HCT116 (cell line): ENCODE results near the gene SLC10A4.

ENCODE experiments used
- CBX3 ChIP-seq: IDR thresholded peaks from 2 replicates; pipeline ENCODE4 v1.6.1; 2012; ENCODE audit warnings: low read depth
- EGR1 ChIP-seq: IDR thresholded peaks from 2 replicates; pipeline ENCODE4 v1.6.1; 2012; ENCODE audit warnings: low read depth
- EZH2 ChIP-seq: fragments of 200-600 bp; sonication (generic); IDR thresholded peaks from 2 replicates; pipeline ENCODE4 v1.6.1; 2017; ENCODE audit warnings: antibody characterized with exemption, mixed run types
- EZH2phosphoT487 ChIP-seq: fragments of 200-600 bp; IDR thresholded peaks from 2 replicates; pipeline ENCODE4 v1.6.1; 2018; ENCODE audit warnings: antibody characterized with exemption, borderline replicate concordance
- POLR2A ChIP-seq: IDR thresholded peaks from 2 replicates; pipeline ENCODE4 v1.7.0; 2011; ENCODE audit warnings: borderline replicate concordance; ENCODE audit not compliant: insufficient read depth, insufficient read length; ENCODE audit errors: extremely low read depth
- POLR2AphosphoS5 ChIP-seq: IDR thresholded peaks from 2 replicates; pipeline ENCODE4 v1.6.1; 2011; ENCODE audit warnings: mild to moderate bottlenecking, low read depth, low read length, moderate library complexity
- RAD21 ChIP-seq: IDR thresholded peaks from 2 replicates; pipeline ENCODE4 v1.6.1; 2012; ENCODE audit warnings: low read depth, mild to moderate bottlenecking
- SP1 ChIP-seq: IDR thresholded peaks from 2 replicates; pipeline ENCODE4 v1.6.1; 2012; ENCODE audit warnings: low read depth
- YY1 ChIP-seq: IDR thresholded peaks from 2 replicates; pipeline ENCODE4 v1.6.1; 2011; ENCODE audit warnings: low read length, low read depth, moderate library complexity, mild to moderate bottlenecking; ENCODE audit not compliant: insufficient replicate concordance; ENCODE audit errors: extremely low read depth
- ZNF274 ChIP-seq: fragments of 200-500 bp; sonication (Bioruptor generic); IDR thresholded peaks from 2 replicates; pipeline ENCODE4 v1.6.1; 2014; ENCODE audit warnings: mild to moderate bottlenecking, low read depth, low read length, inconsistent platforms
- TF ChIP-seq, protein P1 (sequence below), 3 experiments: fragments of 200-600 bp in 1 of 3; sonication (generic) in 1 of 3; IDR thresholded peaks in 2 of 3; conservative IDR thresholded peaks in 1 of 3; 2 replicates each; pipeline ENCODE4 v1.5.1; 2012 to 2017; ENCODE audit warnings: low read depth in 2 of 3, low read length in 2 of 3, antibody characterized with exemption in 1 of 3, borderline replicate concordance in 1 of 3, control low read depth in 1 of 3, mild to moderate bottlenecking in 1 of 3, mixed read lengths in 1 of 3, mixed run types in 1 of 3, moderate library complexity in 1 of 3; ENCODE audit not compliant: insufficient read depth in 1 of 3
- TF ChIP-seq, protein P2 (sequence below): IDR thresholded peaks from 2 replicates; pipeline ENCODE4 v1.6.1; 2011; ENCODE audit warnings: mild to moderate bottlenecking, low read length, moderate library complexity; ENCODE audit not compliant: insufficient replicate concordance; ENCODE audit errors: extremely low read depth
- TF ChIP-seq, protein P3 (sequence below): IDR thresholded peaks from 2 replicates; pipeline ENCODE4 v1.6.1; 2012
- TF ChIP-seq, protein P4 (sequence below): IDR thresholded peaks from 2 replicates; pipeline ENCODE4 v1.6.1; 2012

DNA sequence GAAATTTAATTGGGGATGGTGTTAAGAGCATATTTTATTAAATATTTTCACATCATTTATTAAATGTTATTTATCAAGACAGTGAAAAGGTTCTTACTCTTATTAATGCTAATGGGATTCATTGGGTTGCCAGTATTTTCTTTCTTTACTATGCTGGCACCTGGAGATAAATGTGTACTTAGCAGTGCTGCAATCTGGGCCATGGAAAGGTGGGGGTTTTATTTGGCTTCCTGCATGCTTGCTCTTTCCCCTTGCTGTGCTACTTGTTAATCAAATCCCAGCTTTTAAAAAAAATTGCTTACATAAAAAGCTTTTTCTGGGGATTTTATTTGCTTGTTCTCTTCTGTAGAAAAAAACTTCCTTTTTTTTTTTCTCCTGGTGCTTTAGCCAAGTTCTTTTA is 55.2 kb downstream of the SLC10A4 start:
- TF ChIP-seq POLR2AphosphoS5 = no peak
- no peak for TF ChIP-seq EZH2phosphoT487
- TF ChIP-seq CBX3 = no peak
- TF ChIP-seq, protein P1, sequence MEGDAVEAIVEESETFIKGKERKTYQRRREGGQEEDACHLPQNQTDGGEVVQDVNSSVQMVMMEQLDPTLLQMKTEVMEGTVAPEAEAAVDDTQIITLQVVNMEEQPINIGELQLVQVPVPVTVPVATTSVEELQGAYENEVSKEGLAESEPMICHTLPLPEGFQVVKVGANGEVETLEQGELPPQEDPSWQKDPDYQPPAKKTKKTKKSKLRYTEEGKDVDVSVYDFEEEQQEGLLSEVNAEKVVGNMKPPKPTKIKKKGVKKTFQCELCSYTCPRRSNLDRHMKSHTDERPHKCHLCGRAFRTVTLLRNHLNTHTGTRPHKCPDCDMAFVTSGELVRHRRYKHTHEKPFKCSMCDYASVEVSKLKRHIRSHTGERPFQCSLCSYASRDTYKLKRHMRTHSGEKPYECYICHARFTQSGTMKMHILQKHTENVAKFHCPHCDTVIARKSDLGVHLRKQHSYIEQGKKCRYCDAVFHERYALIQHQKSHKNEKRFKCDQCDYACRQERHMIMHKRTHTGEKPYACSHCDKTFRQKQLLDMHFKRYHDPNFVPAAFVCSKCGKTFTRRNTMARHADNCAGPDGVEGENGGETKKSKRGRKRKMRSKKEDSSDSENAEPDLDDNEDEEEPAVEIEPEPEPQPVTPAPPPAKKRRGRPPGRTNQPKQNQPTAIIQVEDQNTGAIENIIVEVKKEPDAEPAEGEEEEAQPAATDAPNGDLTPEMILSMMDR (IDR thresholded peaks at IDR 0.05 in 2 of 3, conservative IDR thresholded peaks at IDR 0.05 in 1 of 3; ENCODE audit: borderline replicate concordance in 1 of 3, insufficient read depth in 1 of 3, low read depth in 2 of 3, low read length in 2 of 3) = no peak
- TF ChIP-seq, protein P2, sequence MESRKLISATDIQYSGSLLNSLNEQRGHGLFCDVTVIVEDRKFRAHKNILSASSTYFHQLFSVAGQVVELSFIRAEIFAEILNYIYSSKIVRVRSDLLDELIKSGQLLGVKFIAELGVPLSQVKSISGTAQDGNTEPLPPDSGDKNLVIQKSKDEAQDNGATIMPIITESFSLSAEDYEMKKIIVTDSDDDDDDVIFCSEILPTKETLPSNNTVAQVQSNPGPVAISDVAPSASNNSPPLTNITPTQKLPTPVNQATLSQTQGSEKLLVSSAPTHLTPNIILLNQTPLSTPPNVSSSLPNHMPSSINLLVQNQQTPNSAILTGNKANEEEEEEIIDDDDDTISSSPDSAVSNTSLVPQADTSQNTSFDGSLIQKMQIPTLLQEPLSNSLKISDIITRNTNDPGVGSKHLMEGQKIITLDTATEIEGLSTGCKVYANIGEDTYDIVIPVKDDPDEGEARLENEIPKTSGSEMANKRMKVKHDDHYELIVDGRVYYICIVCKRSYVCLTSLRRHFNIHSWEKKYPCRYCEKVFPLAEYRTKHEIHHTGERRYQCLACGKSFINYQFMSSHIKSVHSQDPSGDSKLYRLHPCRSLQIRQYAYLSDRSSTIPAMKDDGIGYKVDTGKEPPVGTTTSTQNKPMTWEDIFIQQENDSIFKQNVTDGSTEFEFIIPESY = no peak
- TF ChIP-seq POLR2A = no peak
- TF ChIP-seq, protein P3, sequence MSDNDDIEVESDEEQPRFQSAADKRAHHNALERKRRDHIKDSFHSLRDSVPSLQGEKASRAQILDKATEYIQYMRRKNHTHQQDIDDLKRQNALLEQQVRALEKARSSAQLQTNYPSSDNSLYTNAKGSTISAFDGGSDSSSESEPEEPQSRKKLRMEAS = no peak
- TF ChIP-seq EZH2 = no peak
- TF ChIP-seq, protein P4, sequence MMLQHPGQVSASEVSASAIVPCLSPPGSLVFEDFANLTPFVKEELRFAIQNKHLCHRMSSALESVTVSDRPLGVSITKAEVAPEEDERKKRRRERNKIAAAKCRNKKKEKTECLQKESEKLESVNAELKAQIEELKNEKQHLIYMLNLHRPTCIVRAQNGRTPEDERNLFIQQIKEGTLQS = no peak
- TF ChIP-seq SP1 = no peak
- no peak for TF ChIP-seq RAD21
- no peak for TF ChIP-seq EGR1
- TF ChIP-seq ZNF274 = no peak
- TF ChIP-seq YY1 = no peak
